Endothelial cell of umbilical vein (primary cell): ENCODE data around the gene P2RX3. TPM values are rescaled to one million over a fixed set of nuclear protein-coding genes. Genes with fewer than 3 reads are reported as not detected.

Source experiments
- BruUV-seq: library from RNA; stranded (reverse); fragments of 400-500 nt; replicated peaks from 2 replicates; lab custom pipeline; 2021; lab: Mats Ljungman, UMichigan
- CTCF ChIA-PET: fragments of 300-600, 350-600 bp; sonication (Branson Sonifier 250); formaldehyde crosslinking; loops from one replicate; lab custom pipeline; 2021; ENCODE audit warnings: antibody characterized with exemption, inconsistent platforms; lab: Charles Lee
- POLR2A ChIA-PET: fragments of 300-600, 350-600 bp; sonication (Branson Sonifier 250); formaldehyde crosslinking; loops from one replicate; lab custom pipeline; 2021; ENCODE audit warnings: antibody characterized with exemption, inconsistent platforms; lab: Charles Lee
- DNase-seq: peaks from one replicate; pipeline ENCODE4 v3.0.0-alpha.2; 2011; ENCODE audit warnings: low read depth, low spot score
- FAIRE-seq: peaks from 2 replicates; lab custom pipeline; 2011; peaks lifted over from hg19 to GRCh38; lab: Jason Lieb, UNC
- H2AFZ ChIP-seq: 2 replicates; pipeline ENCODE4 v1.6.0; 2012; ENCODE audit warnings: low read depth, low read length, control low read depth, inconsistent platforms
- H3K27ac ChIP-seq: 2 replicates; pipeline ENCODE4 v1.5.1; 2011; ENCODE audit warnings: low read depth, mild to moderate bottlenecking, control low read depth, low read length, moderate library complexity; ENCODE audit not compliant: insufficient read depth
- H3K27me3 ChIP-seq, 2 experiments: 2 replicates each; pipeline versions ENCODE4 v1.6.0 to v1.6.1; 2011; ENCODE audit warnings: low read length in 2 of 2, mixed read lengths in 1 of 2; ENCODE audit not compliant: control insufficient read depth in 2 of 2, insufficient read depth in 2 of 2
- H3K36me3 ChIP-seq, 2 experiments: 2 replicates in 1 of 2; 3 replicates in 1 of 2; pipeline ENCODE4 v1.5.1; 2011; ENCODE audit warnings: low read length in 2 of 2, mild to moderate bottlenecking in 1 of 2, moderate library complexity in 1 of 2; ENCODE audit not compliant: control insufficient read depth in 2 of 2, insufficient read depth in 2 of 2; ENCODE audit errors: extremely low read depth in 1 of 2
- H3K4me1 ChIP-seq: 3 replicates; pipeline ENCODE4 v1.5.1; 2011; ENCODE audit warnings: mild to moderate bottlenecking, low read length; ENCODE audit not compliant: control insufficient read depth, insufficient read depth; ENCODE audit errors: extremely low read depth
- H3K4me2 ChIP-seq: 2 replicates; pipeline ENCODE4 v1.6.1; 2011; ENCODE audit warnings: low read length, control low read depth, mixed read lengths; ENCODE audit not compliant: insufficient read depth
- H3K4me3 ChIP-seq, 3 experiments: fragments of 200-600 bp in 1 of 3; sonication (generic), shearing (Covaris generic) in 1 of 3; replicated peaks in 1 of 3; 2 replicates each; pipeline ENCODE4 v1.5.1; 2011 to 2016; ENCODE audit warnings: control low read depth in 3 of 3, low read length in 3 of 3, mild to moderate bottlenecking in 2 of 3, inconsistent platforms in 1 of 3, low read depth in 1 of 3, moderate library complexity in 1 of 3; ENCODE audit not compliant: insufficient read depth in 1 of 3
- H3K79me2 ChIP-seq: 2 replicates; pipeline ENCODE4 v1.6.0; 2012; ENCODE audit warnings: low read length, inconsistent platforms; ENCODE audit not compliant: control insufficient read depth, insufficient read depth
- H3K9ac ChIP-seq: replicated peaks from 2 replicates; pipeline ENCODE3; 2011; ENCODE audit warnings: low read length, control low read depth; ENCODE audit not compliant: insufficient read depth; ENCODE audit errors: extremely low read depth
- H3K9me1 ChIP-seq: replicated peaks from 3 replicates; pipeline ENCODE4 v1.6.0; 2011; ENCODE audit warnings: mild to moderate bottlenecking, low read length; ENCODE audit not compliant: control insufficient read depth, insufficient read depth; ENCODE audit errors: extremely low read depth
- H3K9me3 ChIP-seq: replicated peaks from 2 replicates; pipeline ENCODE4 v1.5.1; 2012; ENCODE audit warnings: low read length, inconsistent platforms; ENCODE audit not compliant: control insufficient read depth, insufficient read depth
- H4K20me1 ChIP-seq: replicated peaks from 2 replicates; pipeline ENCODE3; 2011; ENCODE audit warnings: mild to moderate bottlenecking, low read length; ENCODE audit not compliant: control insufficient read depth, insufficient read depth; ENCODE audit errors: extremely low read depth
- EZH2 ChIP-seq: IDR thresholded peaks from 2 replicates; pipeline ENCODE4 v1.6.1; 2012; ENCODE audit warnings: borderline replicate concordance, low read depth, mild to moderate bottlenecking, moderate library complexity, low read length, inconsistent platforms; ENCODE audit not compliant: severe bottlenecking
- FOS ChIP-seq: IDR thresholded peaks from 2 replicates; pipeline ENCODE4 v1.6.1; 2011; ENCODE audit warnings: mild to moderate bottlenecking, low read length, moderate library complexity, borderline replicate concordance; ENCODE audit not compliant: insufficient read depth
- GATA2 ChIP-seq: IDR thresholded peaks from 2 replicates; pipeline ENCODE4 v1.7.0; 2011; ENCODE audit warnings: low read depth, mild to moderate bottlenecking, moderate library complexity, mixed read lengths, low read length; ENCODE audit not compliant: insufficient read length, insufficient read depth
- JUN ChIP-seq: IDR thresholded peaks from 2 replicates; pipeline ENCODE4 v1.6.1; 2011; ENCODE audit warnings: borderline replicate concordance, low read depth; ENCODE audit not compliant: insufficient read length, insufficient read depth
- MAX ChIP-seq: IDR thresholded peaks from 2 replicates; pipeline ENCODE4 v1.6.1; 2011; ENCODE audit not compliant: insufficient read depth, insufficient read length
- MYC ChIP-seq: IDR thresholded peaks from one replicate; pipeline ENCODE4 v1.6.1; 2011; ENCODE audit warnings: mild to moderate bottlenecking, low read depth, low read length
- POLR2A ChIP-seq: IDR thresholded peaks from 2 replicates; pipeline ENCODE4 v1.6.1; 2012; ENCODE audit warnings: low read depth, mild to moderate bottlenecking, control low read depth, low read length
- POLR2AphosphoS5 ChIP-seq: IDR thresholded peaks from 2 replicates; pipeline ENCODE4 v1.6.1; 2012; ENCODE audit warnings: low read depth, mild to moderate bottlenecking, control low read depth, low read length, moderate library complexity; ENCODE audit not compliant: insufficient read depth
- dilution Hi-C: fragments of 300-500 bp; cut with MboI; formaldehyde crosslinking; loops from one replicate; pipeline ENCODE4 v1.15.0; 2019; ENCODE audit warnings: low sequenced_read_pairs; ENCODE audit not compliant: extremely low pct_ligation_motif_present
- intact Hi-C: fragments of 100-400 bp; cut with micrococcal nuclease; formaldehyde crosslinking; loops from one replicate; pipeline ENCODE4 v1.10.0; 2022
- polyA plus RNA-seq, 4 experiments: library from polyadenylated mRNA; depleted of rRNA in 3 of 4; stranded (reverse) in 3 of 4; unstranded in 1 of 4; fragments of >200 nt; gene quantifications; 2 replicates each; pipeline versions ENCODE4 v1.2.1 to v1.2.3, GENCODE V29; 2011 to 2012; ENCODE audit warnings: missing spikeins in 1 of 4
- total RNA-seq: library from RNA; stranded (reverse); gene quantifications from 2 replicates; pipeline ENCODE4 v1.2.3, GENCODE V29; 2021
- TF ChIP-seq, protein P1 (sequence below), 2 donors: IDR thresholded peaks; 1 replicate in 1 of 2; 2 replicates in 1 of 2; pipeline ENCODE4 v1.5.1; 2011; ENCODE audit warnings: low read length in 2 of 2, mild to moderate bottlenecking in 2 of 2, moderate library complexity in 2 of 2, control low read depth in 1 of 2, inconsistent platforms in 1 of 2, low read depth in 1 of 2; ENCODE audit not compliant: insufficient read depth in 1 of 2; ENCODE audit errors: extremely low read depth in 1 of 2

Gene P2RX3
- total and polyA plus RNA-seq, 2 donors (not counting 3 experiments of a cell fraction or from before 2014, with no cell fraction given): not detected

DNA sequence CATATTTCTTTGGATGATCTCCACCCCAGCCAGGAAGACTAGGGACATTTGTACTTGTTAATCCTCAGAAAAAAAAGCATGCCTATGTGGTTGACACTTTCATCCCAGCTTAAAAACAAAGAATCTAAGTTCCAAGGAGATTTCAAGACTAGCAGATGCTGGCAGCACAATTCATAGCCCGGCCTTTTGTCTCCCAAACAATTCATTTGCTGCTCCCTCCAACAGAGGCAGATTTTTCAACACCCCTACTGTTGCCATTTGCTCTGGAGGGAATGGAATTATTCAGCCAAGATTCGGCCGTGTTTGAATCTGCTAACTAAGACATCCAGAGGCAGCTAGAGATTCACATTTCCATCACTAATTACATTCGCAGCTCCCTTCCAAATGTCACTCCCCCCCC is 15.3 kb downstream of the P2RX3 start:
- no peak overlapping the region for H3K4me2 ChIP-seq
- H3K27me3 ChIP-seq: peaks cover 0 to 3% of the 10 kb centered on the region in 2 experiments
- no peaks in the 10 kb centered on the region for H3K36me3 ChIP-seq
- H3K9me1 ChIP-seq: no peaks in the 10 kb centered on the region
- H3K79me2 ChIP-seq: no peaks in the 10 kb centered on the region
- ChIA-PET CTCF (interaction anchor here (0.6 to 2.0 kb wide), 3 partner anchors 10 to 104 kb away, joined by 3 to 12 read pairs (median 4); no protein-coding TSS in a partner anchor), POLR2A (no interaction called here)
- H3K9me3 ChIP-seq: no peaks in the 10 kb centered on the region
- intact Hi-C loops (no loop called here), dilution Hi-C loops (no loop called here)
- H4K20me1 ChIP-seq: no peaks in the 10 kb centered on the region
- BruUV-seq: no TSS peak
- FAIRE-seq: no peak
- TF ChIP-seq MAX: no peak
- no peak for TF ChIP-seq POLR2AphosphoS5
- H3K4me3 ChIP-seq: no peak overlapping the region
- no peak overlapping the region for H3K9ac ChIP-seq
- no peak overlapping the region for H3K27ac ChIP-seq
- no peak overlapping the region for H2AFZ ChIP-seq
- no peaks in the 10 kb centered on the region for H3K4me1 ChIP-seq
- DNase-seq: no peak

- no peaks in the 10 kb centered on the region for H3K79me2 ChIP-seq
- H2AFZ ChIP-seq: no peak overlapping the region
- DNase-seq: no peak
- no peaks in the 10 kb centered on the region for H3K9me1 ChIP-seq
- no peak for FAIRE-seq
- H3K4me3 ChIP-seq: no peak overlapping the region
- H3K9me3 ChIP-seq: no peaks in the 10 kb centered on the region
- H3K36me3 ChIP-seq: no peaks in the 10 kb centered on the region
- TF ChIP-seq JUN (no peak), GATA2 (no peak), POLR2A (no peak), FOS (no peak), MYC (no peak), EZH2 (no peak), MAX (no peak), POLR2AphosphoS5 (no peak)
- TF ChIP-seq, protein P1, sequence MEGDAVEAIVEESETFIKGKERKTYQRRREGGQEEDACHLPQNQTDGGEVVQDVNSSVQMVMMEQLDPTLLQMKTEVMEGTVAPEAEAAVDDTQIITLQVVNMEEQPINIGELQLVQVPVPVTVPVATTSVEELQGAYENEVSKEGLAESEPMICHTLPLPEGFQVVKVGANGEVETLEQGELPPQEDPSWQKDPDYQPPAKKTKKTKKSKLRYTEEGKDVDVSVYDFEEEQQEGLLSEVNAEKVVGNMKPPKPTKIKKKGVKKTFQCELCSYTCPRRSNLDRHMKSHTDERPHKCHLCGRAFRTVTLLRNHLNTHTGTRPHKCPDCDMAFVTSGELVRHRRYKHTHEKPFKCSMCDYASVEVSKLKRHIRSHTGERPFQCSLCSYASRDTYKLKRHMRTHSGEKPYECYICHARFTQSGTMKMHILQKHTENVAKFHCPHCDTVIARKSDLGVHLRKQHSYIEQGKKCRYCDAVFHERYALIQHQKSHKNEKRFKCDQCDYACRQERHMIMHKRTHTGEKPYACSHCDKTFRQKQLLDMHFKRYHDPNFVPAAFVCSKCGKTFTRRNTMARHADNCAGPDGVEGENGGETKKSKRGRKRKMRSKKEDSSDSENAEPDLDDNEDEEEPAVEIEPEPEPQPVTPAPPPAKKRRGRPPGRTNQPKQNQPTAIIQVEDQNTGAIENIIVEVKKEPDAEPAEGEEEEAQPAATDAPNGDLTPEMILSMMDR (IDR thresholded peaks at IDR 0.05; ENCODE audit: extremely low read depth in 1 of 2, insufficient read depth in 1 of 2, low read depth in 1 of 2, low read length in 2 of 2): no peak
- CTCF ChIA-PET: interaction anchor here (0.8 kb wide), 1 partner anchor 10 kb away, joined by 4 read pairs; no protein-coding TSS in a partner anchor
- H3K27me3 ChIP-seq: peaks cover 0 to 3% of the 10 kb centered on the region in 2 experiments
- H3K4me2 ChIP-seq: no peak overlapping the region
- POLR2A ChIA-PET: no interaction called here
- intact Hi-C loops (no loop called here), dilution Hi-C loops (no loop called here)
- no peaks in the 10 kb centered on the region for H4K20me1 ChIP-seq
- H3K4me1 ChIP-seq: no peaks in the 10 kb centered on the region
- no peak overlapping the region for H3K9ac ChIP-seq
- no peak overlapping the region for H3K27ac ChIP-seq
- BruUV-seq: no TSS peak
Observed at GRCh38 chr11:57353852-57354251, 15.7 kb downstream of the P2RX3 start.
